DMS 273 treated with DMSO at 0.1 percent for 48 hours (cell line): Measurements from ENCODE around the gene BARHL1.
"Not testable (repeated sequence)": the region's sequence is repeated elsewhere in the genome, so short reads cannot be mapped to it uniquely, and the experiment has no call there.

Experiments
- DNase-seq: peaks from one replicate; lab custom pipeline; 2025; lab: John Stamatoyannopoulos, UW

BARHL1 gene

GRCh38 chr9:132556714-132557113 is 25.7 kb upstream of the BARHL1 start:
- DNase-seq: no peak

DNA sequence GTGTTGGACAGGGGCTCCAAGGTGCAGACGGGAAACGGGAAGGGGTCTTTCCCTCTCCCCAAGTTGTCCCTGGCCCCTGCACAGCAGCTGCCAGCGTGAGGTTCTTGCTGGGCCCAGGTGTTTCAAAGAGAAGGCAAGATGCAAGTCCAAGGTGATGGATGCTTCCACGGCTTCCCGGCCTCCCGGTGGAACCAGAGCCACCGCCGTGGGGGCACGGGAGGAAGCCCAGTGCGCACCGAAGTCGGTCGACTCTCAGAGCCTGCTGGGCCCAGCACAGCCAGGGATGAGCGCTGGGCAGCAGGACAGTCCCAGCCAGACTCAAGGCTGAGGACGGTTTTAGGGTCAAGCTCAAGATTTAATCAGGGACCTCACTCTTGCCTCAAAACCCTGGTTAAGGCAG is 25.2 kb upstream of the BARHL1 start:
- DNase-seq: no peak

DNA sequence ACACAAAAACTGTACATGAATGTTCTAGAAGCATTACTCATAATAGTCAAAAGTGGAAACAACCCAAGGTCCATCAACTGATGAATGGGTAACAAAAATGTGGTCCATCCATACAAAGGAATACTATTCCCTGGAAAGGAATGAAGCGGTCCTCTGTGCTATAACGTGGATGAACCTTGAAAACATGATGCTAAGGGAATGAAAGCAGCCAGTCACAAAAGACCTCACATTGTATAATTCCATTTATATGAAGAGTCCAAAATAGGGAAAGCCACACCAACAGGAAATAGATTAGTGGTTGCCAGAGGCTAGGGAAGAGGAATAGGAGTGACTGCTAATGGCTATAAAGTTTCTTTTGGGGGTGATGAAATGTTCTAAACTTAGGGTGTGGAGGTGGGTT is 22.7 kb upstream of the BARHL1 start:
- DNase-seq: no peak

DNA sequence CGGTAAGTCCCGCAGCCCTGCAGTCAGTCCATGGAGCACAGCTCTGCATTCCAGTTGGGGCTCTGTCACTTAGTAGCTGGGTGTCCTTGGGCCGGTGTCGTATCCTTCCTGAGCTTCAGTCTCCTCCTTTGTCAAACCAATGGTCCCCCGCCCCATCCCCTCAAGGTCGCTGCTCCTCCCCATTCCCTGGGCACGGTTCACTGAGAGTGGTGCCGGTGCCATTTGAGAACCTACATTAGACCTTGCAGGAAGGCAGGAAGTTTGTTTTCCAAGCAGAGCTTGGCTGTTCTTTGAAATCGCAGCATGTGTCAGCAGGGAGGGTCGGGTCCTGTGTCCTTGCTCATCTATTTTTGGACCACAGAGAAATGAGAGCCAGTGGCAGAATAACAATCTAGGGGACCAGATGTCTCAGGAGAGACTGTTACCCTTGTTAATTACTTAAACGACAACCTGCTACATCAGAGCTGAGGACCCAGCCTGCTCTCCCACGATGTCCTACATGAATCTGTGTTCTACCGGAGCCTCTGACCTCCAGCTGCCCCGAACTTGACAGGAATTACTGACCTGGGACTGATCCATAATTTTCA is 21.7 kb upstream of the BARHL1 start:
- no peak for DNase-seq

DNA sequence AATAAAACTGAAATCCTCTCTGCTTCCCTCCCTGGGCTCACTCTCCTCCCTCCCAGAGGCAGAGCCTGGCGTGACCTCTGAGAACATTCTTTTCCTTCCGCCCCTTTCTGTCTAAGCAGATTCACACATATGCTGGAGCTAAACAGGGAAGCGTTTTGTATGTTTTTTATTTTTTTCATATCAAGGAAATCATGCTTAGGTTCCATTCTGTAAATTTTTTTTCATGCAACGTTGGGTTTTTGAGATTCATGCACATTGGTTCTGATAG is 20.2 kb upstream of the BARHL1 start:
- DNase-seq: no peak

DNA sequence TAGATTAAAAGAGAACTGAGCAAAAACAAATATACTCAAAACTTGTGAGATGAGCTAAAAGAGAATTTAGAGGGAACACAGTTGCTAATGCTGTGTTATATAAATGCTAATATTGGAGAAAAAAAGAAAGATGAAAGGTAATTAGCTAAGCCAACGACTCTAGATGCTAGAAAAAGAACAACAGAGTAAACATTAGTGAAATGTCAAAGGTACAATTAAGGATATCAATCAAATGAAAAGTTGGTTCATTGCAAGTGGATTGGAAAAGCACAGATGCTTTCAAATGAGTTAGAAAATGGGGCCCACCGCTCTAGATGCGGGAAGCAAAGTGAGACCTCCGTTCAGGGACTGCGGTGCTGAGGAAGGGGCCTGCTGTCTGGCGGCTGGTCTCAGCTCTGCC is 17.9 kb upstream of the BARHL1 start:
- DNase-seq: no peak

DNA sequence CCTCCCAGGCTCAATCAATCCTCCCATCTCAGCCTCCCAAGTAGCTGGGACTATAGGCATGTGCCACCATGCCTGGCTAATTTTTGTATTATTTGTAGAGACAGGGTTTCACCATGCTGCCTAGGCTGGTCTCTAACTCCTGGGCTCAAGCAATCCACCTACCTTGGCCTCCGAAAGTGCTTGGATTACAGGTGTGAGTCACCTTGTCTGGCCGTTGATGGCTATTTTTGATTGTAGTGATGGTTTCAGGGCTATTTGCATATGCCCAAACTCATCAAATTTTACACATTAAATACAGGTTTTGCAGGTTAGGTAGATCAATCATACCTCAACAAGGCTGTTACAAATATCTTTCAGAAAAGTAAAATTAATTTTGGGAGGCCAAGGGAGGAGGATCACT is 13.6 kb upstream of the BARHL1 start:
- not testable (repeated sequence) for DNase-seq

GRCh38 chr9:132571806-132572600 is 10.4 kb upstream of the BARHL1 start:
- DNase-seq: no peak

DNA sequence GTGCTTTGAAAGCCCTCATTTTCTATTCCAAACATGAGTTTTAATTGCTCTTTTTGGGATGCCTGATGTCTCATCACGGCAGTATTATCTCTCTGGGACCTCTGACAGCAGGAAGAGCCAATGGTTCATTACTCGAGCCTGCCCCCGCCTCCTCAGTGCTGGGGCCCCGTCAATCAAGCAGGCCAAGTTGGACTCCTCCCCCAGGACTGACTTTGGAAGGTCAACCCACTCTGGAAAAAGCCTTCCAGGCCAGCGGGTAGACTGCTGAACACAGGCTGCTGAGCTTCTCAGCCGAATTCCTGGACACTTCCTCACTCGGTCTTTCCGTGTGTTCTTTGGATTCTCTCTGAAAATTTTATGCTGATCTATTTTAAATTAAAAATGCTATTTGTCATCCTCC is 9.5 kb upstream of the BARHL1 start:
- DNase-seq: no peak

DNA sequence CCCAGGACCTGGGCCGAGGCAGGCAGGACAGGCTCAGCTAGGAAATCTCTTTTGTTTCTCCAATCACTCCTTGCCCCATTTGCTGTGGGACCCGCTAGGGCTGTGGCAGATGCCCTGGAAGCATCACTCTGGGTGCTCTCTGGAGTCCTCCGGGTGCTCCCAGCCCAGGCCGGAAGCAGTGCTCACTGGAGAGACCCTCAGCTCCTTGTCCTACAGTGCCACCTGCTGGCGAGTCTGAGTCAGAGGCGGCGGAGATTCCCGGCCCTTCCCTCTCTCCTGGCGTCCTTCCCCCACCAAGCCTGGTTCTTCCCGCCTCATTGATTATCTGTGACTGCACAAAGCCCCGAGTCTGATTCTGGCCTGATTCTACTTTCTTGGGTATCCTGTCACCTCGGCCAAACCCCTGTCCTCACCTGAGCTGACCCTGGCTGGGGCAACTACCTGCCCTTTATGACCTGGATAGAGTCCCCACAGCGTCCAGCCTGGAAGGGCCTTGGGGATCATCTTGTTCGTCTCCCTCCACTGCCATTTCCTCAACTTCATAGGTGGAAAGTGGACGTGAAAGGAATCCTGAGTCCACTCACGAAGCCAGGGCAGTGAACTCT is 7.3 kb upstream of the BARHL1 start:
- no peak for DNase-seq

GRCh38 chr9:132575811-132576210 is 6.6 kb upstream of the BARHL1 start:
- no peak for DNase-seq

GRCh38 chr9:132577119-132577518 is 5.3 kb upstream of the BARHL1 start:
- DNase-seq: no peak

DNA sequence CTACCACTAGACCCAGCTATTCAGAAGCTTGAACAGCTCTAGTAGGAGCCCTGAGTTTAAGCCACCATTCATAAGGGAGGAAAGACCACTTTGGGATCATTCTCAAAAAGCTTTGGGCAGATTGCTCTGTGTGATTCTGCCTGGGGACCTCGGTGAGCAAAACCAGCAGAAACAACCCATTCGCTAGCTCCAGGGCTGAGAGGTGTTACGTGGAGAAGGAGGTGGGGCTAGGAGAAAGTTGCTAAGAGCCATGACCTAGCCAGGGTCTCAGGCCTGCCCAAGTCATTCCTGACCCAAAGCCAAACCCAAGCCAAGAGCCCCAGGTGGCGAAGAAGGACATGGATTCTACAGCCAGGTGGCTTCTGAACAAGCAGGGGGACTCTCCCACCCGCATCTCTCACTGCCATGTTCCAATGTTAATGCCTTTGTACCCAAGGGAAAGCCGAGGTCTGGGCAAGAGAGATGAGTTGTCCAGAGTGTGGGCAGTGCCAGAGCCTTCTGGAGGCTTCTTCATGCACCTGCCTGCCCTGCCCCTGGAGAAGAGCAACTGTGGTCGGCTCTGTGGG is 4.0 kb upstream of the BARHL1 start:
- no peak for DNase-seq

DNA sequence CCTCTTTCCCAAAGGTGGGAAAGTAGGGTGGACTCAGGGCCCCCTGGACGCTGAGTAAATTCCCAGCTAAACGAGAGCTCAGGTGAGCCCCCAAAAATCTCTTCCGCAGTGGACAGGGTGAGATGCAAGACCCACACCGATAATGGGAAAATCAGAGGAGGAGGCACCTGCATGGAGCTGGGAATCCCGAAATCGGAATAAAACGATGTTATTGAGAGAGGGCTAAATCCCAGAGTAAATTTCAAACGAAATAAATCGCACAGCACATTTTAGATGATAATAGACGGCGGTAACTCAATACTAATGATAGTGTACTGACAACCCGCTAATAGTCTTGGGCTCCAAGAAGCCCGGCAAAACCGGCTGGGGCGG is 3.0 kb upstream of the BARHL1 start:
- DNase-seq: no peak

GRCh38 chr9:132582786-132583583 is 579 bp downstream of the BARHL1 start:
- DNase-seq: no peak

DNA sequence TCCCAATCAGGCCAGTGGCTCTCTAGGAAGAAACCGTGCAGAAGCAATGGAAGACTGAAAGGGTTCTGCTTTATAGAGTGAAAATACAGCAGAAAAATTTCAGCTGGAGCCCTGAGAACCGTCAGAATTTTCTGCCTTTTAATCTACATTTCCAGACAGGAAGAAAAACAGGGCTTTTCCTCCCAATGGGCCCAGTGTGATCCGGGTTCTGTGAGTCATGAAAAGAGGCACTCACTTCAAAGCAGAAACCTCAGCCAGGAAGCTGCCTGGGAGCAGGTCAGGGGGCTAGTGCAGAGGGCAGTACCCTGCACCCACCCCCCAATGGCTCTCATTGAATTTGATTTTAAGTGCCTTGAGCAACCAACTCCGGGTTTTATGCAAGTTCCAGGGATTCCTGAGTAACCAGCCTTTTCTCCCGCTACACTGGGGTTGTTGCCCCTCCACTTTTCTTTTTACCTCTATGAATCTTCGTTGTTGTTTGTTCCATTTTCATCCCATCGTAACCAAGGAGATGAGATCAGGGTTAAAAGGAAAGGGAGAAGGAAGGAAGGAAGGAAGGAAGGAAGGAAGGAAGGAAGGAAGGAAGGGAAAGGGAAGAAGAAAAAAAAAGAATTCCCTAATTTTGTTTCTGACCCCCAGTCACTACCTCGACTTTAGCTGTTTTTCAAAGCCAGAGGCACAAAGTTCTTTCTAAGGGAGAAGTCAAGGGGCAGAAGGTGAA is 1.3 kb downstream of the BARHL1 start:
- DNase-seq: no peak

DNA sequence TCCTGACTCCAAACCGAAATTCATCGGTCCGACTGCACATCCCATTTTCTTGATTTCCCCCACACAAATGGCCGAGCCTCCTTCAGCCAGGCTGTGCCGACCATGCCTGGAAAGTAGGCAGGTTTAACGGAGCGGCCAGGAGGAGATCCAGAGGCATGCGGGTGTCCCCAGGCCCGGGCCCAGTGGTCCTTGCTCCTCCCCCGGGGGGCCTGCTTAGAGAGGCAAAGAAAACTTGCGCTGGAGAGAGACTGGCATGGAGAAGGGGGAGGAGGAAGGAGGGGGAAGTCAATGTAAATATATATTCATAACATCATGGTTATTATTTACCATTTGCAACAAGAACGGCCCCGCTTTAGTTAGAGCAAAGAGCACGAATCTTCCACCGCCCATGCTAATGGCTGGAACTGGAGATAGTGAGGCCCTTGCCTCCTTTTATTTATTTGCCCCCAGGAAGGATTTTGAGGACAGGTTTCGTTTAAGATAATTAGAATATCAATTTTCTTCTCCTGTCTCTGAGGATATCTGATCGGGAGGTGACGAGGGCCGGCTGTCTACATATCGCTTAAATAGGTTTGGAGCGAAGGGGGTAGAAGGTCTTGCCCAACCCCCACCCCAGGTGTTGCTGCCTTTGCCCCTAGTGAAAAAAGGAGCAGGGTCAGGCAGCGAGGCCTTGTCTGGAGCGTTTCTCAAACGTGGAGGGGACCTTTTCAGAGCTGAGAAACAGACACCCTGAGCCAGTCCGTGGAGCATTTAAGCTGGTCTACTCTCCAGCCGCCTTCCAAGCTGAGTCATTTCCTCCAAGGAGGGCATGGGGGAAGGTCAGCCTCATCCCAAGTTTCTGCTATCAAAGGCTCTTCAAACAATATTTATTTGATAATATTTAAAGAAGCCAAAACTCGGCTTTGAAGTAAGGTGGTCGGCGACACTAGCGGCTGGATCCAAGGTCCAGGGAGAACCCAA is 2.5 kb downstream of the BARHL1 start:
- no peak for DNase-seq

- DNase-seq: no peak
Observed at GRCh38 chr9:132585954-132586829, 3.8 kb downstream of the BARHL1 start.

- DNase-seq: no peak
Observed at GRCh38 chr9:132586830-132587591, 4.6 kb downstream of the BARHL1 start.
